Left renal pelvis (tissue), 4 donors: ENCODE results near the gene LCN15. TPM values are rescaled to one million over a fixed set of nuclear protein-coding genes. Genes with fewer than 3 reads are reported as not detected.

ENCODE experiments used
- DNase-seq, 4 donors: peaks; one replicate each; pipeline ENCODE4 v3.0.0-alpha.2; 2013; ENCODE audit warnings: low read depth in 4 of 4, low spot score in 3 of 4
- polyA plus RNA-seq, 4 donors: library from polyadenylated mRNA; unstranded; fragments of 120-200 nt; gene quantifications; one replicate each; pipeline ENCODE4 v1.2.1, GENCODE V29; 2013; ENCODE audit not compliant: insufficient read length in 4 of 4

LCN15 gene
- polyA plus RNA-seq, 4 donors, result 0.06 to 0.14 (median 0.07) TPM; not detected in 1

GRCh38 chr9:136710543-136710942 is 53.8 kb downstream of the LCN15 start:
- no peak for DNase-seq

Other genes starting within 250 kb of the LCN15 start
- 10 to 100 TPM; 15.8 to 39.3 (median 25.7) TPM for gene NOTCH1, start 218.5 kb downstream of the LCN15 start, polyA plus RNA-seq
- gene EGFL7, start 101.6 kb downstream of the LCN15 start, polyA plus RNA-seq, result 10 to 100 TPM; 29.0 to 79.5 (median 44.5) TPM
- gene AGPAT2, start 77.1 kb downstream of the LCN15 start, polyA plus RNA-seq, result 10 to 100 TPM; 15.3 to 53.8 (median 36.4) TPM
- gene DIPK1B, start 51.9 kb downstream of the LCN15 start, polyA plus RNA-seq, result 10 to 100 TPM; 23.3 to 40.4 (median 27.4) TPM
- gene LCN10, start 21.6 kb downstream of the LCN15 start, polyA plus RNA-seq, result 1 to 10 TPM in 2 of 4 donors, under 1 TPM in 2; 0.18 to 2.1 (median 0.90) TPM
- gene LCN6, start 16.0 kb downstream of the LCN15 start, polyA plus RNA-seq, result not detected
- gene LCN8, start 6.3 kb downstream of the LCN15 start, polyA plus RNA-seq, result under 1 TPM; 0.10 to 0.50 (median 0.20) TPM
- 10 to 100 TPM; 35.6 to 86.2 (median 64.2) TPM for gene TMEM141, start 26.8 kb upstream of the LCN15 start, polyA plus RNA-seq
- gene CCDC183, start 31.8 kb upstream of the LCN15 start, polyA plus RNA-seq, result 1 to 10 TPM; 2.5 to 6.5 (median 4.9) TPM
- gene RABL6, start 43.4 kb upstream of the LCN15 start, polyA plus RNA-seq, result 10 to 100 TPM; 39.9 to 78.9 (median 60.1) TPM
- 1 to 10 TPM in 2 of 4 donors, under 1 TPM in 2; 0.46 to 1.7 (median 0.97) TPM for gene AJM1, start 78.0 kb upstream of the LCN15 start, polyA plus RNA-seq
- gene PHPT1, start 84.9 kb upstream of the LCN15 start, polyA plus RNA-seq, result 100 to 1,000 TPM in 1 of 4 donors, 10 to 100 TPM in 3; 71.8 to 120 (median 83.5) TPM
- 10 to 100 TPM in 1 of 4 donors, 1 to 10 TPM in 3; 4.7 to 11.6 (median 6.3) TPM for gene MAMDC4, start 87.8 kb upstream of the LCN15 start, polyA plus RNA-seq
- 100 to 1,000 TPM; 266 to 396 (median 335) TPM for gene EDF1, start 101.8 kb upstream of the LCN15 start, polyA plus RNA-seq
- 10 to 100 TPM in 3 of 4 donors, 1 to 10 TPM in 1; 6.4 to 16.3 (median 13.3) TPM for gene TRAF2, start 122.0 kb upstream of the LCN15 start, polyA plus RNA-seq
- gene FBXW5, start 180.2 kb upstream of the LCN15 start, polyA plus RNA-seq, result 10 to 100 TPM; 34.7 to 67.2 (median 37.2) TPM
- 1 to 10 TPM in 1 of 4 donors, under 1 TPM in 3; 0.26 to 1.1 (median 0.52) TPM for gene C8G, start 180.7 kb upstream of the LCN15 start, polyA plus RNA-seq
- 10 to 100 TPM in 3 of 4 donors, 1 to 10 TPM in 1; 1.4 to 54.6 (median 23.8) TPM for gene LCN12, start 187.8 kb upstream of the LCN15 start, polyA plus RNA-seq
- 10 to 100 TPM in 3 of 4 donors, 1 to 10 TPM in 1; 3.8 to 66.7 (median 27.7) TPM for gene PTGDS, start 213.0 kb upstream of the LCN15 start, polyA plus RNA-seq
- gene LCNL1, start 218.5 kb upstream of the LCN15 start, polyA plus RNA-seq, result under 1 TPM in 3 of 4 donors, not detected in 1; 0.11 to 0.45 (median 0.13) TPM
- 10 to 100 TPM; 22.4 to 46.5 (median 28.3) TPM for gene PAXX, start 227.9 kb upstream of the LCN15 start, polyA plus RNA-seq
- gene CLIC3, start 232.1 kb upstream of the LCN15 start, polyA plus RNA-seq, result 1 to 10 TPM in 1 of 4 donors, under 1 TPM in 3; 0.34 to 1.4 (median 0.57) TPM